ENCODE results near the gene CACNA1E. TPM values are rescaled to one million over a fixed set of nuclear protein-coding genes. Genes with fewer than 3 reads are reported as not detected.

The CACNA1E gene
- total and polyA plus RNA-seq, 2 of the 4 experiments (the other 2 are of a cell fraction), result not detected

DNA sequence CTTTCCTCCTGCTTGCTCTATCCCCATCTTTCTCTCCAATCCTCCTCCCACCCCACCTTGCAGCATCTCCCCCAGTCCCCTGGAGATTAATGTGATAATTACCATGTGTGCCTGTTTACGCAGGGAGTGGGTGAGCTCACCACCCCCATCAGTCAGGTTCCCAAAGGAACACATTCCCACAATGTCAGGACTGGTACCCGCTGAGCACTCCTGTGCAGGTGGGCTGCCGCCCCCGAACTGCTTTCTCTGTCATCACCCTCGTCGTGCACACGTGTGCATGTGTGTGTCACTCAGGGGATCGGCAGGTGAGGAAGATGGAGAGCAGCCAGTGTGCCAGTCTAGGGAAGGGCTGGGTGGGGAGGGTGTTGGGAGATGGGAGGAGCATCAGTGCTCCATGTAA lies 163.4 kb downstream of the CACNA1E start:
- no peak overlapping the region for H2AK9ac ChIP-seq (replicated peaks; ENCODE audit: low read depth, low read length, poor library complexity)
- no peaks in the 10 kb centered on the region for H3K27me3 ChIP-seq (ENCODE audit: control insufficient read depth, insufficient read depth, low read length)
- no peaks in the 10 kb centered on the region for H3K9me1 ChIP-seq (ENCODE audit: insufficient read depth, low read length)
- no peaks in the 10 kb centered on the region for H3K36me3 ChIP-seq (ENCODE audit: control insufficient read depth, insufficient read depth, low read length)
- H2AFZ ChIP-seq (replicated peaks; ENCODE audit: low read length, poor library complexity), result no peak overlapping the region
- in situ Hi-C loops (cut with MboI; ENCODE audit: low sequenced_read_pairs) (no loop called here), dilution Hi-C loops (cut with HindIII; ENCODE audit: low sequenced_read_pairs, unreplicated experiment) (no loop called here), intact Hi-C loops (cut with micrococcal nuclease) (no loop called here)
- no peak overlapping the region for H3K4ac ChIP-seq (ENCODE audit: low read depth, low read length)
- H2BK20ac ChIP-seq (ENCODE audit: low read depth, low read length), result no peak overlapping the region
- no peaks in the 10 kb centered on the region for H3K4me1 ChIP-seq (ENCODE audit: control insufficient read depth, insufficient read depth, low read length)
- peaks cover 4% of the 10 kb centered on the region; the same call in 1 of the 2 replicates for H3K9me3 ChIP-seq (ENCODE audit: control insufficient read depth, insufficient read depth, low read length)
- DNase-seq, result no peak
- no peaks in the 10 kb centered on the region for H3K79me1 ChIP-seq (ENCODE audit: low read depth in 1 of 2, low read length in 2 of 2)
- H2BK15ac ChIP-seq (ENCODE audit: low read depth, low read length), result no peak overlapping the region
- no peak for ATAC-seq (ENCODE audit: low read depth)
- H4K8ac ChIP-seq (ENCODE audit: low read depth in 2 of 2, low read length in 2 of 2), result no peak overlapping the region
- H3K4me3 ChIP-seq (ENCODE audit: insufficient read depth, low read depth, low read length), result no peak overlapping the region
- H2BK5ac ChIP-seq (ENCODE audit: low read depth, low read length, poor library complexity, severe bottlenecking), result no peak overlapping the region
- no peak overlapping the region for H2AK5ac ChIP-seq (ENCODE audit: low read depth, low read length)
- no peak overlapping the region for H3K23ac ChIP-seq (ENCODE audit: low read depth, low read length)
- no peak for TF ChIP-seq CEBPB (IDR thresholded peaks at IDR 0.05; ENCODE audit: low read depth, low read length)
- no peak for TF ChIP-seq RFX5 (IDR thresholded peaks at IDR 0.05; ENCODE audit: low read depth, low read length)
- TF ChIP-seq RAD21 (IDR thresholded peaks at IDR 0.05; ENCODE audit: low read length), result no peak
- no peak for TF ChIP-seq RCOR1 (IDR thresholded peaks at IDR 0.05; ENCODE audit: insufficient replicate concordance, low read length)
- no peak for TF ChIP-seq MAFK (IDR thresholded peaks at IDR 0.05; ENCODE audit: low read depth, low read length)
- no peak for TF ChIP-seq CHD1 (IDR thresholded peaks at IDR 0.05; ENCODE audit: low read depth, low read length)
- TF ChIP-seq, protein P1, sequence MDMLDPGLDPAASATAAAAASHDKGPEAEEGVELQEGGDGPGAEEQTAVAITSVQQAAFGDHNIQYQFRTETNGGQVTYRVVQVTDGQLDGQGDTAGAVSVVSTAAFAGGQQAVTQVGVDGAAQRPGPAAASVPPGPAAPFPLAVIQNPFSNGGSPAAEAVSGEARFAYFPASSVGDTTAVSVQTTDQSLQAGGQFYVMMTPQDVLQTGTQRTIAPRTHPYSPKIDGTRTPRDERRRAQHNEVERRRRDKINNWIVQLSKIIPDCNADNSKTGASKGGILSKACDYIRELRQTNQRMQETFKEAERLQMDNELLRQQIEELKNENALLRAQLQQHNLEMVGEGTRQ (IDR thresholded peaks at IDR 0.05; ENCODE audit: low read depth, low read length), result no peak
- TF ChIP-seq, protein P2, sequence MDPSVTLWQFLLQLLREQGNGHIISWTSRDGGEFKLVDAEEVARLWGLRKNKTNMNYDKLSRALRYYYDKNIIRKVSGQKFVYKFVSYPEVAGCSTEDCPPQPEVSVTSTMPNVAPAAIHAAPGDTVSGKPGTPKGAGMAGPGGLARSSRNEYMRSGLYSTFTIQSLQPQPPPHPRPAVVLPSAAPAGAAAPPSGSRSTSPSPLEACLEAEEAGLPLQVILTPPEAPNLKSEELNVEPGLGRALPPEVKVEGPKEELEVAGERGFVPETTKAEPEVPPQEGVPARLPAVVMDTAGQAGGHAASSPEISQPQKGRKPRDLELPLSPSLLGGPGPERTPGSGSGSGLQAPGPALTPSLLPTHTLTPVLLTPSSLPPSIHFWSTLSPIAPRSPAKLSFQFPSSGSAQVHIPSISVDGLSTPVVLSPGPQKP (IDR thresholded peaks at IDR 0.05; ENCODE audit: borderline replicate concordance, low read depth, low read length), result no peak
- TF ChIP-seq MAZ (IDR thresholded peaks at IDR 0.05; ENCODE audit: borderline replicate concordance, low read depth, low read length), result no peak
- no peak for TF ChIP-seq NFE2L2 (IDR thresholded peaks at IDR 0.05; ENCODE audit: low read depth, low read length)
- TF ChIP-seq SMC3 (IDR thresholded peaks at IDR 0.05; ENCODE audit: low read depth, low read length), result no peak
- no peak for TF ChIP-seq MXI1 (IDR thresholded peaks at IDR 0.05; ENCODE audit: borderline replicate concordance, low read depth, low read length)
- no peak for TF ChIP-seq FOS (IDR thresholded peaks at IDR 0.05; ENCODE audit: low read depth, low read length)
- TF ChIP-seq BHLHE40 (IDR thresholded peaks at IDR 0.05; ENCODE audit: low read depth, low read length), result no peak
- TF ChIP-seq, protein P3, sequence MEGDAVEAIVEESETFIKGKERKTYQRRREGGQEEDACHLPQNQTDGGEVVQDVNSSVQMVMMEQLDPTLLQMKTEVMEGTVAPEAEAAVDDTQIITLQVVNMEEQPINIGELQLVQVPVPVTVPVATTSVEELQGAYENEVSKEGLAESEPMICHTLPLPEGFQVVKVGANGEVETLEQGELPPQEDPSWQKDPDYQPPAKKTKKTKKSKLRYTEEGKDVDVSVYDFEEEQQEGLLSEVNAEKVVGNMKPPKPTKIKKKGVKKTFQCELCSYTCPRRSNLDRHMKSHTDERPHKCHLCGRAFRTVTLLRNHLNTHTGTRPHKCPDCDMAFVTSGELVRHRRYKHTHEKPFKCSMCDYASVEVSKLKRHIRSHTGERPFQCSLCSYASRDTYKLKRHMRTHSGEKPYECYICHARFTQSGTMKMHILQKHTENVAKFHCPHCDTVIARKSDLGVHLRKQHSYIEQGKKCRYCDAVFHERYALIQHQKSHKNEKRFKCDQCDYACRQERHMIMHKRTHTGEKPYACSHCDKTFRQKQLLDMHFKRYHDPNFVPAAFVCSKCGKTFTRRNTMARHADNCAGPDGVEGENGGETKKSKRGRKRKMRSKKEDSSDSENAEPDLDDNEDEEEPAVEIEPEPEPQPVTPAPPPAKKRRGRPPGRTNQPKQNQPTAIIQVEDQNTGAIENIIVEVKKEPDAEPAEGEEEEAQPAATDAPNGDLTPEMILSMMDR (conservative IDR thresholded peaks at IDR 0.05; ENCODE audit: low read depth, low read length), result no peak
- TF ChIP-seq POLR2A (IDR thresholded peaks at IDR 0.05; ENCODE audit: low read depth, low read length), result no peak
- H3K14ac ChIP-seq (replicated peaks; ENCODE audit: low read depth, low read length), result no peak overlapping the region
- CTCF ChIA-PET, result no interaction called here
- BruUV-seq (replicated peaks), result no TSS peak
- no peak overlapping the region for H2BK120ac ChIP-seq (ENCODE audit: low read depth, low read length)
- H3K56ac ChIP-seq (ENCODE audit: extremely low read depth, insufficient read depth, low read length), result no peak overlapping the region
- no peak overlapping the region for H3K27ac ChIP-seq (ENCODE audit: insufficient read depth, low read length)
- no peak overlapping the region for H3K4me2 ChIP-seq (ENCODE audit: low read depth, low read length)
- H4K5ac ChIP-seq (ENCODE audit: low read depth, low read length), result no peak overlapping the region
- WGBS, 2 experiments (ENCODE audit: extremely low coverage in 2 of 2, insufficient read length in 1 of 2), result 47% methylated on average over 6 of the region's 8 CpGs; no CpG with 5 or more reads in 1 of the 2 experiments
- POLR2A ChIA-PET (ENCODE audit: unreplicated experiment), result no interaction called here
- no peaks in the 10 kb centered on the region for H4K20me1 ChIP-seq (ENCODE audit: insufficient read depth, low read length)
- H3K9ac ChIP-seq (ENCODE audit: low read depth, low read length), result no peak overlapping the region
- no peak overlapping the region for H4K91ac ChIP-seq (ENCODE audit: insufficient read depth, low read depth, low read length)
- no peak overlapping the region for H3K18ac ChIP-seq (ENCODE audit: low read depth, low read length)

Data from IMR-90 (cell line).